ENCODE results near the gene ICAM5. TPM values are rescaled to one million over a fixed set of nuclear protein-coding genes. Genes with fewer than 3 reads are reported as not detected.

Gene ICAM5
- total RNA-seq, 1 experiment from 2014 or later, result 0.61 TPM

- H3K27ac Mint-ChIP-seq (ENCODE audit: unreplicated experiment), result no peak overlapping the region
- H3K9me3 Mint-ChIP-seq (ENCODE audit: low read depth, unreplicated experiment), result no peaks in the 10 kb centered on the region
- BruUV-seq (replicated peaks), result no TSS peak
- H3K4me3 Mint-ChIP-seq (ENCODE audit: low read depth, unreplicated experiment), result no peak overlapping the region
- intact Hi-C loops (cut with micrococcal nuclease; ENCODE audit: unreplicated experiment), result no loop called here
- no peak for TF ChIP-seq CTCF (IDR thresholded peaks at IDR 0.05; ENCODE audit: unreplicated experiment)
- H3K4me1 Mint-ChIP-seq (ENCODE audit: low read depth, unreplicated experiment), result no peaks in the 10 kb centered on the region
- no peak for DNase-seq
- H3K36me3 Mint-ChIP-seq (ENCODE audit: insufficient read depth, unreplicated experiment), result no peaks in the 10 kb centered on the region
- CTCF ChIA-PET, result no interaction called here
- no peaks in the 10 kb centered on the region for H3K27me3 Mint-ChIP-seq (ENCODE audit: unreplicated experiment)
Observed at GRCh38 chr19:10344780-10345179, 55.0 kb downstream of the ICAM5 start.

Other genes with a start within 250 kb of the ICAM5 start
- 37.3 and 61.5 TPM in 2 replicates for gene SHFL, start 203.6 kb upstream of the ICAM5 start, total RNA-seq (2022)
- 0.59 and 1.2 TPM in 2 replicates for gene ANGPTL6, start 187.3 kb upstream of the ICAM5 start, total RNA-seq (2022)
- 52.2 and 56.4 TPM in 2 replicates for gene PPAN, start 183.6 kb upstream of the ICAM5 start, total RNA-seq (2022)
- gene P2RY11, start 178.3 kb upstream of the ICAM5 start, total RNA-seq (2022), result 20.7 and 25.2 TPM in 2 replicates
- gene EIF3G, start 170.1 kb upstream of the ICAM5 start, total RNA-seq (2022), result 143 and 149 TPM in 2 replicates
- gene DNMT1, start 95.0 kb upstream of the ICAM5 start, total RNA-seq (2022), result 133 and 139 TPM in 2 replicates
- gene S1PR2, start 58.6 kb upstream of the ICAM5 start, total RNA-seq (2022), result 4.8 and 5.3 TPM in 2 replicates
- 59.2 and 60.4 TPM in 2 replicates for gene MRPL4, start 37.7 kb upstream of the ICAM5 start, total RNA-seq (2022)
- gene ICAM1, start 18.8 kb upstream of the ICAM5 start, total RNA-seq (2022), result 91.0 and 147 TPM in 2 replicates
- 1.6 and 1.7 TPM in 2 replicates for gene ICAM4, start 3.0 kb upstream of the ICAM5 start, total RNA-seq (2022)
- gene ZGLP1, start 19.9 kb downstream of the ICAM5 start, total RNA-seq (2022), result 4.6 and 7.0 TPM in 2 replicates
- 18.7 and 18.9 TPM in 2 replicates for gene FDX2, start 26.1 kb downstream of the ICAM5 start, total RNA-seq (2022)
- 38.5 and 43.2 TPM in 2 replicates for gene RAVER1, start 43.6 kb downstream of the ICAM5 start, total RNA-seq (2022)
- gene ICAM3, start 49.7 kb downstream of the ICAM5 start, total RNA-seq (2022), result 10.8 and 11.1 TPM in 2 replicates
- gene TYK2, start 90.6 kb downstream of the ICAM5 start, total RNA-seq (2022), result 120 and 130 TPM in 2 replicates
- 181 and 187 TPM in 2 replicates for gene CDC37, start 113.6 kb downstream of the ICAM5 start, total RNA-seq (2022)
- 2.8 and 3.6 TPM in 2 replicates for gene PDE4A, start 130.6 kb downstream of the ICAM5 start, total RNA-seq (2022)
- gene KEAP1, start 213.4 kb downstream of the ICAM5 start, total RNA-seq (2022), result 45.2 and 46.8 TPM in 2 replicates
- not detected in 2 replicates for gene S1PR5, start 227.5 kb downstream of the ICAM5 start, total RNA-seq (2022)

Measured in Calu3 (cell line).